Suprapubic skin (tissue), 4 donors: ENCODE measurements around the gene IL6ST.

ENCODE experiments used
- CTCF ChIP-seq, 2 donors: fragments of 200-600 bp in 1 of 2; fragments of 450-650 bp in 1 of 2; sonication (generic) in 1 of 2; IDR thresholded peaks; one replicate each; pipeline ENCODE4 v1.5.1; 2016 to 2019; ENCODE audit warnings: antibody characterized with exemption in 2 of 2, mild to moderate bottlenecking in 1 of 2, moderate library complexity in 1 of 2
- EP300 ChIP-seq: sonication (generic); formaldehyde crosslinking; IDR thresholded peaks from one replicate; pipeline ENCODE4 v1.6.1; 2017; ENCODE audit warnings: antibody characterized with exemption
- POLR2A ChIP-seq, 2 donors: fragments of 450-650 bp; IDR thresholded peaks; one replicate each; pipeline ENCODE4 v1.6.1; 2017; ENCODE audit warnings: antibody characterized with exemption in 2 of 2, mild to moderate bottlenecking in 2 of 2, moderate library complexity in 2 of 2
- POLR2AphosphoS5 ChIP-seq, 3 donors: sonication (generic); formaldehyde crosslinking; IDR thresholded peaks; one replicate each; pipeline ENCODE4 v1.6.1; 2017; ENCODE audit warnings: antibody characterized with exemption in 3 of 3

- no peak for TF ChIP-seq POLR2A (IDR thresholded peaks at IDR 0.05)
- no peak for TF ChIP-seq EP300
- no peak for TF ChIP-seq POLR2AphosphoS5 (IDR thresholded peaks at IDR 0.05)
- no peak for TF ChIP-seq CTCF (IDR thresholded peaks at IDR 0.05)
Measured at GRCh38 chr5:55920784-55921183, 74.0 kb downstream of the IL6ST start.
